Spinal cord (tissue), 10 donors: ENCODE results near the gene DOCK1. TPM values are rescaled to one million over a fixed set of nuclear protein-coding genes. Genes with fewer than 3 reads are reported as not detected.

Source experiments
- DNase-seq, 6 donors: peaks; one replicate each; pipeline versions ENCODE4 v3.0.0 to v3.0.0-alpha.2; 2013 to 2015; ENCODE audit warnings: low spot score in 6 of 6, low read depth in 4 of 6
- H3K27ac ChIP-seq: one replicate; pipeline ENCODE4 v1.5.1; 2013; ENCODE audit warnings: low read depth, low read length, control low read depth
- H3K27me3 ChIP-seq: one replicate; pipeline ENCODE4 v1.6.1; 2013; ENCODE audit warnings: low read length; ENCODE audit not compliant: control insufficient read depth, insufficient read depth
- H3K36me3 ChIP-seq: one replicate; pipeline ENCODE4 v1.6.1; 2013; ENCODE audit warnings: low read length; ENCODE audit not compliant: control insufficient read depth, insufficient read depth
- H3K4me1 ChIP-seq: one replicate; pipeline ENCODE4 v1.6.1; 2013; ENCODE audit warnings: low read length; ENCODE audit not compliant: control insufficient read depth, insufficient read depth
- H3K4me3 ChIP-seq: one replicate; pipeline ENCODE4 v1.5.1; 2013; ENCODE audit warnings: low read depth, low read length, control low read depth
- H3K9me3 ChIP-seq: one replicate; pipeline ENCODE4 v1.6.1; 2013; ENCODE audit warnings: low read length; ENCODE audit not compliant: control insufficient read depth, insufficient read depth
- WGBS: methylation state at CpG from one replicate; pipeline ENCODE4 v1.1.5; 2013; ENCODE audit warnings: missing lambda C conversion rate; ENCODE audit not compliant: insufficient coverage; 5-methylcytosine and 5-hydroxymethylcytosine counted together
- polyA plus RNA-seq, 2 donors: library from polyadenylated mRNA; unstranded; fragments of 120-200 nt; gene quantifications; one replicate each; pipeline ENCODE4 v1.2.1, GENCODE V29; 2013; ENCODE audit not compliant: insufficient read length in 2 of 2
- total RNA-seq, 2 donors: library from RNA; depleted of rRNA in 1 of 2; stranded (reverse); fragments of 120-200 nt in 1 of 2; fragments of >200 nt in 1 of 2; gene quantifications; one replicate each; pipeline versions ENCODE4 v1.2.3 to v1.2.4, GENCODE V29; 2013 to 2014
- donor health status: healthy.

The DOCK1 gene
- total and polyA plus RNA-seq, 4 donors, result 31.3 to 74.1 (median 50.3) TPM

DNA sequence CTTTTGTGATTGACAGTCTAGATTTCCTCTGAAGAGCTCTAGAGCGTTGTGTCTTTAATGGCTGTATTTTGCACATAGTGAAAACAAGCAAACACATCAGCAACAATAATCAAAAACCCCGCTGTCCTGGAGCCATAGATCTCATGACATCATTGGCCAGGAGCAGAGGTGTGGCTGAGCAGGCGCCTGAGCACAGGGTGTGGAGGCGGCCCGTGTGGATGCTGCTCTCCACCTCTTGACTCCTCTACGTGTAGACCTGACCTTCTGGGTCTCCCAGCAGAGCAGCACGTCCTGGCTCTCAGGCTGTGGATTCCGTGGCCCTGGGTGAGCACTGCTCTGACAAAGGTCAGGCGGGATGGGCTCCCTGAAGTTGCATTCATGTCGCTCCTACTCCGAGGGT, 354.1 kb downstream of the DOCK1 start:
- H3K36me3 ChIP-seq, result peaks cover 5% of the 10 kb centered on the region
- no peak overlapping the region for H3K4me3 ChIP-seq
- no peaks in the 10 kb centered on the region for H3K27me3 ChIP-seq
- H3K9me3 ChIP-seq, result no peaks in the 10 kb centered on the region
- H3K4me1 ChIP-seq, result peaks cover 2% of the 10 kb centered on the region
- DNase-seq, result no peak
- WGBS, result 94% methylated on average over 7 of the region's 11 CpGs
- H3K27ac ChIP-seq, result no peak overlapping the region

GRCh38 chr10:127262606-127263005, 357.4 kb downstream of the DOCK1 start:
- WGBS, result 92% methylated on average over 4 of the region's 7 CpGs

GRCh38 chr10:127265288-127265687, 360.1 kb downstream of the DOCK1 start:
- H3K36me3 ChIP-seq, result no peaks in the 10 kb centered on the region
- no peaks in the 10 kb centered on the region for H3K27me3 ChIP-seq
- no peak overlapping the region for H3K27ac ChIP-seq
- DNase-seq, result no peak
- no peak overlapping the region for H3K4me3 ChIP-seq
- 90% methylated on average over 2 of the region's 3 CpGs for WGBS
- H3K9me3 ChIP-seq, result no peaks in the 10 kb centered on the region
- peaks cover 3% of the 10 kb centered on the region for H3K4me1 ChIP-seq

More at GRCh38 chr10:127262606-127263005, 357.4 kb downstream of the DOCK1 start:
- no peak for DNase-seq
- H3K36me3 ChIP-seq, result peaks cover 5% of the 10 kb centered on the region
- no peak overlapping the region for H3K27ac ChIP-seq
- peaks cover 5% of the 10 kb centered on the region for H3K4me1 ChIP-seq
- H3K27me3 ChIP-seq, result no peaks in the 10 kb centered on the region
- no peaks in the 10 kb centered on the region for H3K9me3 ChIP-seq
- no peak overlapping the region for H3K4me3 ChIP-seq

GRCh38 chr10:127266431-127266830, 361.2 kb downstream of the DOCK1 start:
- DNase-seq, result no peak
- Histone ChIP-seq H3K27me3 (no peaks in the 10 kb centered on the region), H3K4me1 (peaks cover 3% of the 10 kb centered on the region), H3K27ac (no peak overlapping the region), H3K9me3 (no peaks in the 10 kb centered on the region), H3K36me3 (no peaks in the 10 kb centered on the region), H3K4me3 (no peak overlapping the region)
- no CpG with 5 or more reads among the region's 2 CpGs for WGBS

DNA sequence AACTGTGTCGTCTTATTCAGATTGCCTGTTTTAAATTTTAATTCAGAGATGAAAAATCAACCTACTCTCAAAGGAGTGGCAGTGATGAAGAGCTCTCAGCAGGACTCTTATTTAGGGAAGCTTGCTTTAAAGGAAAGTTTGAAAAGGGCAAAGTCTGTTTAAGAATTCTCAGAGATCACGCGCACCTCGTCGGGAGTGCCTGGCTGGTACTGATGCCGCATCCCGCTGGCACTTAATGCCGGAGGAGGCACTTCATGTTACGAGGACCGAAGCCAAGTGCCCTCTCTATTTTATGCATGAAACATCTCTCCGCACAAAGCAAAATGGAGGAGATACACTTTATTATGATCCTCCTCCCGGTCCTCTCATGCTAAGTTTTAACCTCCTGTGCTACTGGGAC, 362.2 kb downstream of the DOCK1 start:
- H3K4me3 ChIP-seq, result no peak overlapping the region
- H3K27ac ChIP-seq, result no peak overlapping the region
- 59% methylated on average over 9 of the region's 12 CpGs for WGBS

DNA sequence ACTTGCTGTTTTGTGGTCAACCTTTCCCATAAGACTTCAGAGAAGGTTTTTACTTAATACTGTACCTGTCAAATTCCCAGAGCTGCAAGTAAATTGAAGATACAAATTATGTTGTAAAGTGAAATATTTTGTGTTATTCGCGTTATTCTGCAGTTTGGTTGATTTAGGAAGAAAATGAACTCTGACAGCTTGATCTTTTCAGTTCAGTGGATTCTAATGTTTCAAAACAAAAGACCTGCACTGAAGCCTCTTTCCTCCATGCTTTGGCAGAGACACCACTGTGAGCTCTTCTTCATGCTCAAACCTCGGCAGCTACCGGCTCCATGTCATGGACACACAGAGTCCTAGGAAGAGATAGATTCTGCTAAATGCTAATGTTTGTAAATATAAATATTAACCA, 366.8 kb downstream of the DOCK1 start:
- Histone ChIP-seq H3K4me1 (peaks cover 3% of the 10 kb centered on the region), H3K9me3 (no peaks in the 10 kb centered on the region), H3K36me3 (no peaks in the 10 kb centered on the region), H3K27me3 (no peaks in the 10 kb centered on the region), H3K4me3 (no peak overlapping the region), H3K27ac (no peak overlapping the region)
- no peak for DNase-seq
- no CpG with 5 or more reads among the region's 4 CpGs for WGBS

More for the DNA sequence above, 362.2 kb downstream of the DOCK1 start:
- no peak for DNase-seq
- H3K9me3 ChIP-seq, result no peaks in the 10 kb centered on the region
- peaks cover 3% of the 10 kb centered on the region for H3K4me1 ChIP-seq
- H3K36me3 ChIP-seq, result no peaks in the 10 kb centered on the region
- no peaks in the 10 kb centered on the region for H3K27me3 ChIP-seq

- DNase-seq, result no peak
- Histone ChIP-seq H3K4me3 (no peak overlapping the region), H3K27me3 (no peaks in the 10 kb centered on the region), H3K9me3 (no peaks in the 10 kb centered on the region), H3K4me1 (peaks cover 3% of the 10 kb centered on the region), H3K36me3 (no peaks in the 10 kb centered on the region), H3K27ac (no peak overlapping the region)
- 95% methylated on average over 6 of the region's 6 CpGs for WGBS
These were observed 370.0 kb downstream of the DOCK1 start for GRCh38 chr10:127275272-127275671.

DNA sequence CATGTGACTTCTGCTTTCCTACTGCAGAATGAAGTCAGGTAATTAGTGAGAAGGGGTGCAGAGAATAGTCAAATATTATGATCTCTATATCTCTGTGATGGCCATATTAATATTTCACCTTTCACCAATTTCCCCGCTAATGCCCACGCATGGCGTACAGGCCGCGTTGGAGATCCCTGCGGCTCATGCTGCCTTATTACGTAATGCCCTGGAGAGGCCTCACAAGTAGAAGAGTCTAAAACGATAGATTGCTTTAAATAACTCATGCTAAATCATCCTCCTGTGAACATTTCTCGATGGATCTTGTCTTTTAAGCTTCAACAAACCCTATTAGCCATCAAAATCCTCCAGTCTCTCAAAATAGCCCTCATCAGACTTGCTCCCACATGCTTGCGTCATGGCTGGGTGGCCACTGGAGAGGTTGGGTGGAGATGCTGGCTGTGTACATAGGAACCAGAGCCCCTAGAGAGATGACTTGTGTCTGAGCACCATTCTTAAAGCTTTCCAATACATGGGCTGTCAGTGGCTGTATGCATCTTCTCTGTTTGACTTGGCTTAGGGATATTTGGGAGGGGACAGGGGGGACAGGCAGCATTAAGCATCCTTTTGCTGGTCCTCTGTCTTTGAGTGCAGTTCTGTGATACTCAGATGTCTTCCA, 370.7 kb downstream of the DOCK1 start:
- DNase-seq, result no peak
- Histone ChIP-seq H3K4me1 (peaks cover 3% of the 10 kb centered on the region), H3K9me3 (no peaks in the 10 kb centered on the region), H3K27ac (no peak overlapping the region), H3K36me3 (no peaks in the 10 kb centered on the region), H3K4me3 (no peak overlapping the region), H3K27me3 (no peaks in the 10 kb centered on the region)
- 80% methylated on average over 8 of the region's 10 CpGs for whole genome bisulfite sequencing

DNA sequence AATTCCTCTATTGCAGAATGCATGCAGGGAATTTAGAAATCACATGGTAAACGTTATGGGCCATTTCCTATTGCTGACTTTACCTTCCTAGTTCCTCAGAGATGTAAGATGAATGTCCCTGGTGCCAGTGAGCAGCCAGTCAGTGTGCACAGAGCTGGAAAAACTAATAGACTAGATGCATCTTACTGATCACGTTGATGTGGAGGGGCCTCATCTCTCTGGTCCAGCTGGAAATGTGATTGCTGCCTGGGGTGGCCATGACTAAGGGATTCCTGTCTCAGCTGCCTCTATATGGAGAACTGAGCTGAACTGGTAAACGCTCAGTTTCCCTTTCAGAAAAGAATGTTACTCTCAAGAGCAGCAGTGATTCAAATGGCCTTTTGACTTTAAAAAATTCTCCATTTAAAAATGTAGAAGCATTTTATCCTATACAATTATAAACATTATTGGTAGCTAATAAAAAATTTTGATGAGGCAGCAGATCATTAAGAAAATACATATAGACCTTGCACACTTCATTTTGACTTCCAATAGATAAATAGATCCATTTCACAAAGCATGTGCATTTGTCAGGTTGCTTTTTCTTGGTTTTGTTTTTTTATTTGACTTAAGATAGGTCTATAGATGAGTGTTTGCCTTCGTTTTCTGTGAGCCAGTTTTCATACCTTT, 371.7 kb downstream of the DOCK1 start:
- DNase-seq, result peak in 1 of 6 donors; percentile 66
- no peaks in the 10 kb centered on the region for H3K36me3 ChIP-seq
- no peaks in the 10 kb centered on the region for H3K27me3 ChIP-seq
- H3K4me3 ChIP-seq, result no peak overlapping the region
- H3K27ac ChIP-seq, result no peak overlapping the region
- H3K4me1 ChIP-seq, result peaks cover 3% of the 10 kb centered on the region
- 79% methylated on average over 2 of the region's 4 CpGs for WGBS
- H3K9me3 ChIP-seq, result no peaks in the 10 kb centered on the region

GRCh38 chr10:127278001-127278400, 372.8 kb downstream of the DOCK1 start:
- H3K36me3 ChIP-seq, result no peaks in the 10 kb centered on the region
- no peak overlapping the region for H3K4me3 ChIP-seq
- 6% methylated on average over 2 of the region's 5 CpGs for WGBS
- no peaks in the 10 kb centered on the region for H3K27me3 ChIP-seq
- peaks cover 3% of the 10 kb centered on the region for H3K4me1 ChIP-seq
- no peak overlapping the region for H3K27ac ChIP-seq
- no peaks in the 10 kb centered on the region for H3K9me3 ChIP-seq
- no peak for DNase-seq
